Breast epithelium (tissue), 3 donors: ENCODE data around the gene ST8SIA6.

Experiments
- POLR2A ChIP-seq: fragments of 450-650 bp; IDR thresholded peaks from one replicate; pipeline ENCODE4 v1.6.1; 2016; ENCODE audit warnings: antibody characterized with exemption, mild to moderate bottlenecking, moderate library complexity
- POLR2AphosphoS5 ChIP-seq, 3 donors: sonication (generic); formaldehyde crosslinking; IDR thresholded peaks; one replicate each; pipeline ENCODE4 v1.6.1; 2017; ENCODE audit warnings: antibody characterized with exemption in 3 of 3
- TF ChIP-seq, protein P1 (sequence below), 3 donors: fragments of 450-650 bp; IDR thresholded peaks; one replicate each; pipeline ENCODE4 v1.5.1; 2016 to 2017; ENCODE audit warnings: antibody characterized with exemption in 3 of 3, mild to moderate bottlenecking in 3 of 3, moderate library complexity in 3 of 3

DNA sequence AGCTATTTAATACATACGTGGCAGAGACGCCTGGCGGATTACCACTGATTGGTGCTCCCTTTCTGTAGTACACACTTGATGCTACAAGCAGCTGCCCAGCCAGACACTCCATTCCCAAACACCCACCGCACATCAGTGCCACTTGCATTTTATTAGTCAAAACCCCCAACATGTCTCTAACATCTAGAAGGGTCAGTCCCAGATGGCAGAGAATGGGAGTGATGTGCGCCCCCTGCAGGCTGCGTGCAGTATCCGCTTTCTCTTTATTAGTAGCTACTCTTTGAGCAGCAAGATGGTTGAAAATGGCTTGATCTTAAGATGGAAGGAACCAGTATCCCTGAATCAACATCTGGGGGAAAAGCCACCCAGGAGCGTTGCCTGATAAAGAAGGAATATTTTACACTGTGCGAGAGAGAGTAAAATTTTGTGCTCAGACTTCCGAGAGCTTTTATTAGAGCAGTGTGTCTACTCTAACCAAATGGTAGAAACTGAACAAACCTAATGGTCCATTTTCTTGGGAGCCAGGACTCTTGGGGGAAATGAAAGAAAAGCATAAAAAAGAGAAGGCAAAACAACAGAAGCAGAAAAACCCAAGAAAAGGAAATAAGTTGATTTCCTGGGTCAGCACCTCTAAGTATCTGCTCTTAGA lies 78.3 kb downstream of the ST8SIA6 start:
- no peak for TF ChIP-seq POLR2A
- TF ChIP-seq, protein P1, sequence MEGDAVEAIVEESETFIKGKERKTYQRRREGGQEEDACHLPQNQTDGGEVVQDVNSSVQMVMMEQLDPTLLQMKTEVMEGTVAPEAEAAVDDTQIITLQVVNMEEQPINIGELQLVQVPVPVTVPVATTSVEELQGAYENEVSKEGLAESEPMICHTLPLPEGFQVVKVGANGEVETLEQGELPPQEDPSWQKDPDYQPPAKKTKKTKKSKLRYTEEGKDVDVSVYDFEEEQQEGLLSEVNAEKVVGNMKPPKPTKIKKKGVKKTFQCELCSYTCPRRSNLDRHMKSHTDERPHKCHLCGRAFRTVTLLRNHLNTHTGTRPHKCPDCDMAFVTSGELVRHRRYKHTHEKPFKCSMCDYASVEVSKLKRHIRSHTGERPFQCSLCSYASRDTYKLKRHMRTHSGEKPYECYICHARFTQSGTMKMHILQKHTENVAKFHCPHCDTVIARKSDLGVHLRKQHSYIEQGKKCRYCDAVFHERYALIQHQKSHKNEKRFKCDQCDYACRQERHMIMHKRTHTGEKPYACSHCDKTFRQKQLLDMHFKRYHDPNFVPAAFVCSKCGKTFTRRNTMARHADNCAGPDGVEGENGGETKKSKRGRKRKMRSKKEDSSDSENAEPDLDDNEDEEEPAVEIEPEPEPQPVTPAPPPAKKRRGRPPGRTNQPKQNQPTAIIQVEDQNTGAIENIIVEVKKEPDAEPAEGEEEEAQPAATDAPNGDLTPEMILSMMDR (IDR thresholded peaks at IDR 0.05): no peak
- TF ChIP-seq POLR2AphosphoS5 (IDR thresholded peaks at IDR 0.05): no peak
